Measurements from ENCODE around the gene TSACC. TPM values are rescaled to one million over a fixed set of nuclear protein-coding genes. Genes with fewer than 3 reads are reported as not detected.

TSACC gene
- polyA plus RNA-seq, 1 donor: 1.0 TPM

DNA sequence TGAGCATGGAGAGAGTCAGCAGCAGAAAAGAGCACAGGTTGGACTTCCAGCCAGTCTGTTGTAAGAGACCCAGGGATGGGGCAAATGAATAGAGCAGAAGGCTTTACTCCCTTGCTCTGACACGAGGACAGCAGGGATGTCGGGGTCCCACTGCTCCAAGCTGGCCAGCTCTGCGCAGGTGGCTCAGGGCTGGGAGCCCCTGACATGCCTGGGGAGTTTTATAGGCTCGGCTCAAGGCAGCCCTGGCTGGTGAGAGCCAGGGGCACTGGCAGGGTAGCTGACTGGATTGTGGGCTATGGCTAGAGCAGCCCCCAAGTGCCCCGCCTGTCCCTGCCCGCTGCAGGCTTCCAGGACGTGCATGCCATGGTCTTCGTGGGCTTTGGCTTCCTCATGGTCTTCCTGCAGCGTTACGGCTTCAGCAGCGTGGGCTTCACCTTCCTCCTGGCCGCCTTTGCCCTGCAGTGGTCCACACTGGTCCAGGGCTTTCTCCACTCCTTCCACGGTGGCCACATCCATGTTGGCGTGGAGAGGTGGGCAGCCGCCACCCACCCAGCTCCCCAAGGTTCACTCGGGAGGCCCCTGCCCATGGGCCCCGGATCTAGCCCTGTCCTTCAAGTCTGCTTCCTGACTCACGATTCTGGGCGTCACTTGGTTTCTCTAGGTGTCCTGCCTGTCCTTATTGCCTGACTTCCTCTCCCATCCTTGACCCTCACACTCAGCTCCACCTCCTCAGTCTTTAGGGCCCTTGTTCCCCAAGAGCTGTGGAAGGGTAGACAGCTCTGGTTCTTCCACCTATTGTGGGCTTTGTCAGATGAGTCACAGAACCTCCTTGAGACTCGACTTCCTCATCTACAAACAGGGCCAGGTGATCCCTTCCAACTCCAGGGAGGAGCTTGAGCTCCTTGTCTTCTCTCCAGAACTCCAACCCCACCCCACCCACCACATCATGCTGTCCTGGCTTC, 38.9 kb downstream of the TSACC start:
- no peak for DNase-seq

DNA sequence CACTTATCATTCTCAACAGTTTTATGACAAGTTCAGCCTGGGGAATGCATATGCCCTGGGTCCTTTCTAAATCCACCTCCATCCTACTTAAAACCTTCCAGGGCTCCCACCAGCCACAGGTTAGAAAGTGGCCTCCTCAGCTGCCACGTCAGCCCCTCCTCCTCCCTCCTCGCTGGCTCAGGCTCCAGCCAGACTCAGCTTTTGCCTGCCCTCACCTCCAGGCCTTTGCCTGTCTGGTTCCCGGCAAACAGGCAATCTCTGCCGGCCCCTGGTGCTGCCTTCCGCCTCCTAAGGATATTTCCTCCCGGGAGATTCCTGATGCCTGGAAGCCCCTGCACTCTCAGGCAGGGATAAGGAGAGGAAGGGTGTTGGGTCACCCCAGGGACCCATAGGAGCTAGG, 40.2 kb downstream of the TSACC start:
- DNase-seq: no peak

- DNase-seq: no peak
Observed at GRCh38 chr1:156379420-156380165, 41.3 kb downstream of the TSACC start.

DNA sequence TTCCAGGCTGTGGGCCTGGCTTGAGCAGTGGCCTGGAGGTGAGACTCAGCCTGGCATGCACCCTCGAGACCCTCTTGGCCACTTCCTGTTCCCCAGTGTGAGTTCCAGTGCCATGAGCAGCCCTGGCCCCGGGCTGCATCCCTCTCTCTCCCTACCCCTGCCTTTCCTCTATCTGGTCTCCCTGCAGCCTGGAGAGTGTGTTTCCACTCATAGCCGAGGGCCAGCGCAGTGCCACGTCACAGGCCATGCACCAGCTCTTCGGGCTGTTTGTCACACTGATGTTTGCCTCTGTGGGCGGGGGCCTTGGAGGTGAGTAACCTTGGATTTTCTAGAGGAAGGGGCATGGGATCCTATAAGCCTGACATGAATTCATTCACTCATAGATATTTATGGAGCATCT, 44.2 kb downstream of the TSACC start:
- DNase-seq: no peak

GRCh38 chr1:156383023-156383422, 44.7 kb downstream of the TSACC start:
- peak; percentile 43 for DNase-seq

GRCh38 chr1:156384007-156384406, 45.7 kb downstream of the TSACC start:
- no peak for DNase-seq

DNA sequence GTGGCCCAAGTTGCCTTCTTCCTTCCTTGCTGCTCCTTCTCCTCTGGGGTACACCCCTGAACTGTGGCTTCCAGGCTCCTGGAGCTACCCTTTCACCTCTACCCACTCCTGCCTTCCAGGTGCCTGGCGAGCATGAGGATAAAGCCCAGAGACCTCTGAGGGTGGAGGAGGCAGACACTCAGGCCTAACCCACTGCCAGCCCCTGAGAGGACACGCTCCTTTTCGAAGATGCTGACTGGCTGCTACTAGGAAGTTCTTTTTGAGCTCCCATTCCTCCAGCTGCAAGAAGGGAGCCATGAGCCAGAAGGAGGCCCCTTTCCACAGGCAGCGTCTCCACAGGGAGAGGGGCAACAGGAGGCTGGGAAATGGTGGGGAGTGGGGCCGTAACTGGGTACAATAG, 46.3 kb downstream of the TSACC start:
- no peak for DNase-seq

DNA sequence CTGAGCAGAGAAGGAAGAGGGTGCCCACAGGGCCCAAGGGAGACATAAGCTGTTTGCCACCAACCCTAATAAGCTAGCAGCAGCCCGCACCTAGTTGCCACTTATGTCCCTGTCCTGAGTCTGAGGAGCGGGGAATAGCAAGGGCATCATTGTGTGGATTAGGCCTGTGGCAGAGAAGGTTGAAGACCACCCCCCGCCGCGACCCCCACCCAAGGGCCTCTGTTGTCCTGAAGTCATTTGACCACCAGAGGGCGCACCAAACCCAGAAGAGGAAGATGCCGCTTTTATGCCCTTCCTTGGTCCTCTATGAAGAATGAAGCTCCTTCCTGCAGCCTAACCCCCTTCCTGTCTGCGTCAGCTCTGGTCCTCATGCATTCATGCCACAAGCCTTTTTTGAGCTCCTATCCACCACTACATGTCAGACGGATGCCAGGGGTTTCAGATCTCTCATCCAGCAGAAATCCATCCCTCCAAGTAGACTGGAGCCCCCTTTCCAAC, 47.3 kb downstream of the TSACC start:
- DNase-seq: peak; percentile 45

DNA sequence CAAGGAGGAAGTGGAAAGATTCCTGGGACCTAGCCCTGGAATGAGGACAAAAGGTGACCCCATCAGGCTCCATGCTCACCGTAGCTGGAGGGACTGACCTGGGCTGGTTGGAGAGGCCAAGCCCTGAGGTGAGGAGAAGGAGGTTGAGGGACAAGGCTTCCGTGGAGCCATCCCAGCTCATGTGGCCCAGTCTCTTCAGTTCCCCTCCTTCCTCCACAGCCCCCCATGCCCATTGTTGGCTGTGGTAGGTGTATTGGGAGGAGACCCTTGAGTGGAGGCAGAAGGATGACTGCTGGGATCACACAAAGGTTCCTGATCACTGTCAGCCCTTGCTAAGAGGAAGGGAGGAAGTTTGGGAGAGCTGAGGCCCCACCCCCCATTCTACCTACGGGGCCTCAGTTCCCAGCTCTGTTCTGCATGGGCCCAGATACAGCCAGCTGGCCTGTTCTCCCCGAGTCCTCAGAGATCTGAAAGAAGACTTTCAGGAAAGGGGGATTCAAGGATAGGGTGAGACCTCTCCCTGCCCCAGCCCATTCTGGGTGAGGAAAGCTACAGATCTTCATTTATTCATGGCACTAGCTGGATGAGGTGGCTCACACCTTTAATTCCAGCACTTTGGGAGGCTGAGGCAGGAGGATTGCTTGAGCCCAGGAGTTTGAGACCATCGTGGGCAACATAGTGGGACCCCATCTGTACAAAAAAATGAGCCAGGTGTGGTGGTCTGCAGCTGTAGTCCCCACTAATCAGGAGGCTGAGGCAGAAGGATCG, 48.0 kb downstream of the TSACC start:
- DNase-seq: no peak

DNA sequence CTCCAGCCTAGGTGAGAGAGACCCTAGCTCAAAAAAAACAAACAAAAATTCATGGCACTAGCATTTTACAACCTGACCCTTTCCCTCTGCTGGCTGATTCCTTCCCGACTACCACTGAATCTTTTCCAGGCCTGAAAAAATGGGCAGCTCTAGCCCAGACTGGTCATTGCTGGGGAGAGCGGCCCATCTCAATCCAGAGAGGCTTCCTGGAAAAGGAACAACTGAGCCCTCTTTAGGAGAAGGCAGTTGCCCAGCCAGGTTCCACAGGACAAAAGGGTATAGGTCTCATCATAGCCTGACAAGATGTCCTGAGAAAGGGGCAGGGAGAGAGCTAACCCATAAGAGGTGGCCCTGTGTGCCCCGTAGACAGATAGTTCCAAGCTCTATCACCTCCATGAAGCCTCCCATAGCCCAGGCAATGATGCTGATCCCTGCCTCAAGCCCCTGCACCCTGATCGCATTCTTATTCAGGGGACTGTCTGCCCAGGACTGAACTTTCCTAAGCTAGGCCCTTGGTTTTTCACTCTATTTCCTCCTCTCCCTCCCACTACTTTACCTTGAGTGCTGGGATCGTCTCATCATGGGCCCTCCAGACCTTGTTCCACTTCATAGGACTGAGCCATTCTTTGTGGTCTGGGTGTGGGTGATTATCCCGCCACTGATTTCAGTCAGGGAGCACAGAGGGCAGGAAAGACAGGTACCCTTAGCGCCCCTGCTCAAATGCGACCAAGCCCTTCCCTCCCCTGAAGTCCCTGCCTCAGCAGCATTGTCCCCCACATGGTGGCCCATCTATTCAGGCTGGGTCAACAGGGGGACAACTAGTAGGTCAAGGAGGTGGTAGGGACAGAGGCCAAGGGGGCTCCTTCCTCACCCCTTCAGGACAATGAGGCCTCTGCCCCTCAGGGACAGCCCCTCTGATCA, 48.9 kb downstream of the TSACC start:
- DNase-seq: no peak

DNA sequence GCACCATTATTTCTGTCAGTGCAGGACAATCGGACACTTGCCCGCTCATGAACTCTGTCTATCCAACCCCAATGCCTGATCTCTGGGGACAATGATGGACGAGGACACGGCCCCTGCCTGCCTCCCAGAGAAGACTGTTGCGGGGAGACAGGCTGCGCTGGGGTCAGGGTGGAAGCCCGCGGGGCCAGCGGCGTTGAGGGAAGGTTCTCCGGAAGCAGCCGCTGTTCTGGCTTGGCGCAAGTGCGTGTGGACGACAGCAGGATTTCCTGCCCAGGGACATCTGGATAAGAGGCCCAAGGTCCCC, 49.5 kb downstream of the TSACC start:
- no peak for DNase-seq

DNA sequence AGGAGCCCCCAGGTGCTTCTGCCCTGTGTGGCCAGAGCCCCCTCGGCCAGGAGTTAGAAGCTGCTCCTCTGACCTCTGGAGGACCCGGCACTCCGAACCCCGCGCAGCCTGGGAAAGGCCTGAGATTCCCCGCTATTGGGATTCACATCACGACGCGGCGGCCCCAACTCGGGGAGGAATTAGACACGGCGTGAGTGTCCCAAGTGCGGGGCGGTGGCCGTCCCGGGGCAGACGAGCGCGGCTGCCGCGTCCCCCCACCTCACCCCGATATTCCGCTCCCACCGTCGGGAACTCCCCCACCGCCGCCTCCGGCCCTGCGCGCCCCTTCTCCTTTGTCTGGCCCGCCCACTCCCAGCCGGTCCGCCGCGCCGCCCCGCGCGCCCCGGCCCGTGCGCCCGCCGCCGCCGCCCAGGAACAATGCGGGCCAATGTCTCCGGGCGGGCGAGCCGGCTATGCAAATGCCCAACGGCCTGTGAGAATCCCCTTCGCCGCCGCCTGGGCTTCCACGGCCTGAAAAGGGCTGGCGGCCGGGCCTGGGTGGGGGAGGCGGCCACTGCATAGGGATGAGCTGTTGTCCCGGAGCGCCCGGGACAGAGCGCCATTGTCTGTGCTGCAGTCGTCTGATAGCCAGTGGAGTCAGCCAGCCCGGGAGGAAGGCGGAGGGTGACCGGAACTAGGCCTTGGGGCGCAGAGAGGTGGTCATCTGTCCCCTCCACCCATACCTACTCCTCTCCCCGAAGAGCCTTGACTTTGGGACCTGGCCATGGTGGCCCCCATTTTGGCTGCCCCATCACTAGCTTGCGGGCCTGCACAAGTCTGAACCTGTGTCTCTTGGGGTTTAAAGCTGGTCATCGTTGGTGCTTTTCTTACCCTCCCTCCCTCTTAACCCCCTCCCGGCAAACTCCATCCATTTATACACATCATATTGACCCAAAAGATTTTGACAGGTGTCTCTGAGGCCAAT, 50.1 kb downstream of the TSACC start:
- no peak for DNase-seq

DNA sequence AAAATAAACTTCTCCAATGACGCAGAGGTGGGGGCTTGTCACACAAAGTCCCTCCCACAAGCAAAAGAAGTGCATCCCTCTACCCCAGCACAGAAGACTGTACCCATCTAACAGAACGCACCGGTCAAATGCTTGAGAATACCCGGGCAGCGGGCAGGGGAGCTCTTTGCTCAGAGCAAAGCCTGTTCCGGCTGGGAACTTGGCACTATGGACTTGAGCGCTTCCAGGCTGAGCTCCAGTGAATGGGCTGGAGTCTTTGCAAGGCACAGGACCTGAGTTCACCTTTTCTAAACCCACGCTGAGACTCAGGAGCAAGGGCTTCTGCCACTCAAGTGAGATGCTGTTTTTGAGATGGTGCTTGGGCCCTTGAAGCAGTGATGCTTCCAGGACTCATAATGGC, 51.0 kb downstream of the TSACC start:
- no peak for DNase-seq

GRCh38 chr1:156390469-156391365, 52.4 kb downstream of the TSACC start:
- no peak for DNase-seq

DNA sequence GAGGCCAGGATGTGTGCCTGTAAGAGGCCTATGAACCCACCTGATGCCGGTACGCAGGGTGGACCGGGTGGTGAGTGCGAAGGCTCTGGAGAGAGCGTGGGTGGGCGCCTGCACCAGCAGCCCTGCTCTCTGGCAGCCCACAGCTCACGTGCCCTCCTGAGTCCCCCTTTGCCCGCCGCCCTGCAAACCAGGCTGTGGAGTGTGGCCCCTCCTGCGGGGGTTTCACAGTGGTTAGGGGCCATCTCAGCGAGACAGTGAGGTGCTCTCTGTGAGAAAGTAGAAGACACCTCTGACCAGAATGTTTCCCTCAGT, 53.0 kb downstream of the TSACC start:
- DNase-seq: no peak

GRCh38 chr1:156391701-156392100, 53.4 kb downstream of the TSACC start:
- no peak for DNase-seq

- DNase-seq: no peak
Observed at GRCh38 chr1:156392452-156392853, 54.1 kb downstream of the TSACC start.

DNA sequence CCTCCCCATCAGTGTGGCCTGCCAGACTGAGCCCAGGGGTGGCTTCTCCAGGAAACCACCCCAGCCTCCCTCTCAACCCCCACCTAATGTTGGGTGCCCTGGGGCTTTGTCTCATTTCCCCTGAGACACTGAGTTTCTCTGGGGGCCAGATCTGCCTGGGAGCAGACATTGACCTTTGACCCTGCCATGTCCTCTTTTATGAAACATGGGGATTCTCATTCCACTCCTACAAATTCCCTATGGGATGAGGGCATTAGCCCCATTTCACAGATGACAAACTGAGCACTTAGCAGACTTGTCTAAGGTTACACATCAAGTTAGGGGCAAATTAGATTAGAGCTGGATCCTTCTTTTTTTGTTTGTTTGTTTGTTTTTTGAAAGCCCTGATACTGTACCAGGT, 54.8 kb downstream of the TSACC start:
- DNase-seq: no peak

- DNase-seq: no peak
Observed at GRCh38 chr1:156394082-156394481, 55.8 kb downstream of the TSACC start.

Data from hindlimb muscle (tissue), 1 donor.